HPDE6-E6E7 (cell line): ENCODE measurements around the gene FBXO8.
"Not testable (repeated sequence)": the region's sequence is repeated elsewhere in the genome, so short reads cannot be mapped to it uniquely, and the experiment has no call there.

Source experiments
- DNase-seq: peaks from one replicate; pipeline ENCODE4 v3.0.0; 2011; ENCODE audit warnings: missing footprints; ENCODE audit errors: extremely low spot score

FBXO8 gene

GRCh38 chr4:174282836-174283506 is 496 bp downstream of the FBXO8 start:
- DNase-seq: peak; percentile 89

- no peak for DNase-seq
Observed at GRCh38 chr4:174281901-174282300, 1.6 kb downstream of the FBXO8 start.

- DNase-seq: no peak
Observed at GRCh38 chr4:174281182-174281737, 2.2 kb downstream of the FBXO8 start.

- DNase-seq: no peak
Observed at GRCh38 chr4:174279433-174280155, 3.9 kb downstream of the FBXO8 start.

- DNase-seq: no peak
Observed at GRCh38 chr4:174278467-174278866, 5.0 kb downstream of the FBXO8 start.

GRCh38 chr4:174277433-174277832 is 6.0 kb downstream of the FBXO8 start:
- DNase-seq: no peak

- no peak for DNase-seq
Observed at GRCh38 chr4:174275101-174275500, 8.4 kb downstream of the FBXO8 start.

- no peak for DNase-seq
Observed at GRCh38 chr4:174274436-174274835, 9.0 kb downstream of the FBXO8 start.

- DNase-seq: no peak
Observed at GRCh38 chr4:174273930-174274329, 9.5 kb downstream of the FBXO8 start.

GRCh38 chr4:174266416-174266815 is 17.1 kb downstream of the FBXO8 start:
- DNase-seq: no peak

GRCh38 chr4:174265916-174266315 is 17.6 kb downstream of the FBXO8 start:
- DNase-seq: no peak

- DNase-seq: no peak
Observed at GRCh38 chr4:174263445-174263736, 20.1 kb downstream of the FBXO8 start.

GRCh38 chr4:174262624-174263444 is 20.6 kb downstream of the FBXO8 start:
- no peak for DNase-seq

- DNase-seq: not testable (repeated sequence)
Observed at GRCh38 chr4:174261432-174261831, 22.0 kb downstream of the FBXO8 start.

GRCh38 chr4:174260099-174260498 is 23.4 kb downstream of the FBXO8 start:
- DNase-seq: peak; percentile 39

- DNase-seq: no peak
Observed at GRCh38 chr4:174259580-174259979, 23.9 kb downstream of the FBXO8 start.

GRCh38 chr4:174256277-174256713 is 27.2 kb downstream of the FBXO8 start:
- no peak for DNase-seq

- DNase-seq: no peak
Observed at GRCh38 chr4:174255786-174256185, 27.7 kb downstream of the FBXO8 start.

- DNase-seq: no peak
Observed at GRCh38 chr4:174255374-174255773, 28.1 kb downstream of the FBXO8 start.

GRCh38 chr4:174254613-174255012 is 28.9 kb downstream of the FBXO8 start:
- DNase-seq: no peak

GRCh38 chr4:174252412-174252811 is 31.1 kb downstream of the FBXO8 start:
- DNase-seq: no peak

GRCh38 chr4:174248407-174248806 is 35.1 kb downstream of the FBXO8 start:
- DNase-seq: no peak
